HG03066 (cell line): ENCODE results near the gene HTR1D.
"Not testable (repeated sequence)": the region's sequence is repeated elsewhere in the genome, so short reads cannot be mapped to it uniquely, and the experiment has no call there.

Experiments
- ATAC-seq: cut with Tn5 transposase; IDR thresholded peaks from one replicate; pipeline ENCODE4 v1.9.1; 2021; ENCODE audit warnings: low read depth; ENCODE audit not compliant: unreplicated experiment

Gene HTR1D, protein sequence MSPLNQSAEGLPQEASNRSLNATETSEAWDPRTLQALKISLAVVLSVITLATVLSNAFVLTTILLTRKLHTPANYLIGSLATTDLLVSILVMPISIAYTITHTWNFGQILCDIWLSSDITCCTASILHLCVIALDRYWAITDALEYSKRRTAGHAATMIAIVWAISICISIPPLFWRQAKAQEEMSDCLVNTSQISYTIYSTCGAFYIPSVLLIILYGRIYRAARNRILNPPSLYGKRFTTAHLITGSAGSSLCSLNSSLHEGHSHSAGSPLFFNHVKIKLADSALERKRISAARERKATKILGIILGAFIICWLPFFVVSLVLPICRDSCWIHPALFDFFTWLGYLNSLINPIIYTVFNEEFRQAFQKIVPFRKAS

GRCh38 chr1:23217421-23218115 lies at the start of gene HTR1D:
Gene HTR1D, minus strand, starts transcription at chr1:23217502. Its CDS starts 23,283 bp downstream, at chr1:23194219.
- no peak for ATAC-seq

DNA sequence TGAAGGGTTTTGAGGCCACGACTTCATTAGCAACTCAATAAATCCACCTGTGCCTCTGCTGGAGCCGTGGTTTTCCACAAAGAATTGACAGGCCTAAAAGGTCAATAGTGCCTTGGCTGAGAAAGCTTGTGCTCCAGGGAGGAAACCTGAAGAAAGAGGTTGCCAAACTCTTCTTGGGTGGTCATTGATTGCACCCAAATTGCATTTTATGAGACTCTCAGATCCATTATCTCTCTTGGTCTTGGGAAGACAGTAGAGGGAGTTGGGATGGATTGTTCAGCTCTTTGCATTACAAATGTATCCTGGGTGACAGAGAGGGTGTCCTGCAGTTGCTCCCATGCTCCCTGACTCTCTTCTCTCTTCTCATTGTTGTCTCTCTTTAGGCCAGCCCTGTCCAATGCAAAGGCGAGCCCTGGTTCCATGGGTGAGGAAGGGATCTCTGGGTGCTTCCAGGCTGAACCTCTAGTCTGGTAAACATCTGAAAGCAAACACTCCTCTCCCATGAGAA lies 46.1 kb upstream of the HTR1D start:
- ATAC-seq: no peak

GRCh38 chr1:23258082-23258481 lies 40.8 kb upstream of the HTR1D start:
- ATAC-seq: not testable (repeated sequence)

DNA sequence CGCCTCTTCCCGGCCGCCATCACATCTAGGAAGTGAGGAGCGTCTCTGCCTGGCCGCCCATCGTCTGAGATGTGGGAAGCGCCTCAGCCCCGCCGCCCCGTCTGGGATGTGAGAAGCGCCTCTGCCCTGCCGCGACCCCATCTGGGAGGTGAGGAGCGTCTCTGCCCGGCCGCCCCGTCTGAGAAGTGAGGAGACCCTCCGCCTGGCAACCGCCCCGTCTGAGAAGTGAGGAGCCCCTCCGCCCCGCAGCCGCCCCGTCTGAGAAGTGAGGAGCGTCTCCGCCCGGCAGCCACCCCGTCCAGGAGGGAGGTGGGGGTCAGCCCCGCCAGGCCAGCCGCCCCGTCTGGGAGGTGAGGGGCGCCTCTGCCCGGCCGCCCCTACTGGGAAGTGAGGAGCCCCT lies 40.1 kb upstream of the HTR1D start:
- not testable (repeated sequence) for ATAC-seq

DNA sequence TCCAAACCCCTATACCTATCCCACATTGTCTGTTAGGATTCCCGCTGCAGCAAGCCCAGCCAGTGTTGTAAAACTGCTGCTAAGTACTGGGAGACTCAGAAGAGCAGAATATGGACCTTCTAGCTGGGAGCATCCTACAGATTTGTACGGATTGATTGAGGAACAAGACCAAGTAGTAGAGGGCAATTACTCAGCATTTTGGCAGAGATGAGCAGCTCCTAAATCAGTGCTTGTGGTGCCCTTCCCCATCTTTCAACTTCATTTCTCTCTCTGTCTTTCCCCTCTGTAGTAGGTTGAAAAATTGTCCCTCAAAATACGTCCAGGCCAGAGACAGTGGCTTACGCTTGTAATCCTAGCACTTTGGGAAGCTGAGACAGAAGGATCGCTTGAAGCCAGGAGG lies 37.3 kb upstream of the HTR1D start:
- ATAC-seq: no peak

GRCh38 chr1:23251812-23252211 lies 34.5 kb upstream of the HTR1D start:
- no peak for ATAC-seq

DNA sequence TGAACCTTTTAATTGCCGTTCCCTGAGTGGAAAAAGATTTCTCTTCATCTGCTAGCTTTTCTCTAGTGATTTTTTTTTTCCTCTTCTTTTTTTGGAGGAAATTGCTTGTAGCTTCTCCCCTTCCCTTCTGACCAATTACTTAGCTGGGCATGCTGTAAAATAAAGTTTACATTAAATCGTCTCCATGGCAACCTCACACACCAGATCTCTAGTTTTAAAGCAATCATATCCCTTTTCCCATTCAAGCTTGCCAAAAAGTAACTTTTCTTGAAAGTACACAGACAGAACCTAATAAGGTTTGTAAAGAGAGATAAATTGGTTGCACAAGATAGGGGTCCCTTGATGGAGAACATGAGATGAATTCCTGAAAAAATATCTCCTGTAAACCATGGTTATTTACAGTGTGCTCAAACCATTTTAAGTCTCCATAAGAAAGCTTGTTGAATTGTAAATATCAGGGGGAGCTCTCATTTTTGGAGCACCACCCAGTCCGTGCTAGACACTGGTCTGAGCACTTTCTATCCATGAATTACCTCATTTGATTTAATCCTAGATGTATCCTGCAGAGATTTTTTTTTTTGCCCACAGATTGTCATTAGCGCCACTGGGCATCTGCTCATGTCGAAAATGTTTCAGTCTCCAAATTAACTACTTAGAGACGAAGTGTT lies 32.6 kb upstream of the HTR1D start:
- no peak for ATAC-seq

DNA sequence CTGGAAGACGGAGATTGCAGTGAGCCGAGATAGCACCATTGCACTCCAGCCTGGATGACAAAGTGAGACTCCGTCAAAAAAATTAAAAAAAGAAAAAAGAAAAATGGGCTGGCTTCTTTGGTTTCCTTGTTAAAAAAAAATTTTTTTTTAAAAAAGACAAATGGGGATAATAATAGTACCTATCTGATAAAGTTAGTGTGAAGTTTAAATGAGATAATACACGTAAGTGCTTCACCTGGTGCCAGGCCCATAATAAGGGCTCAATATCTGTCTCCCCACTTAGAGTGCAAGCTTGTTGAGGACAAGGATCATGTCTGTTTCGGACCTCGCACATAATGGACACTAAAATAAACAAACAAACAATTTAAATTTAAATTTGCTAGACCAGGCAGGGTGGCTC lies 30.0 kb upstream of the HTR1D start:
- ATAC-seq: no peak

DNA sequence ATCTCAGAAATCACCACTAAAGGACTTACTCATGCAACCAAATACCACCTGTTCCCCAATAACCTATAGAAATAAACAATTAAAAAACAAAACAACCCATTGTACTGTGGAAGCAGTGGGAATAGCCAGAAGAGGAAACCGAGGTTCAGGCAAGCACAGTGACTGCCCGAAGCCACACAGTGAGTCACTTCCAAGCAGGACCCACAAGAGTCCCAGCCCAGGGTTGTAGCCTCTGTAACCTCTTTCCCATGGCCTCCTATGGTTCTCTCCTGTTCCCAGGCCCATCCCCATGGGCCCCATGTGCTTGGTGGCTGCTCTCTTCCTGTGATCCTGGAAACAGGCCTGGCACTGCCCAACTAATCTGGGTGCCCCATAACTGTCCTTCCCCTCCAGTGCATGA lies 29.0 kb upstream of the HTR1D start:
- ATAC-seq: no peak

- no peak for ATAC-seq
These were observed 27.0 kb upstream of the HTR1D start for GRCh38 chr1:23244256-23244761.

DNA sequence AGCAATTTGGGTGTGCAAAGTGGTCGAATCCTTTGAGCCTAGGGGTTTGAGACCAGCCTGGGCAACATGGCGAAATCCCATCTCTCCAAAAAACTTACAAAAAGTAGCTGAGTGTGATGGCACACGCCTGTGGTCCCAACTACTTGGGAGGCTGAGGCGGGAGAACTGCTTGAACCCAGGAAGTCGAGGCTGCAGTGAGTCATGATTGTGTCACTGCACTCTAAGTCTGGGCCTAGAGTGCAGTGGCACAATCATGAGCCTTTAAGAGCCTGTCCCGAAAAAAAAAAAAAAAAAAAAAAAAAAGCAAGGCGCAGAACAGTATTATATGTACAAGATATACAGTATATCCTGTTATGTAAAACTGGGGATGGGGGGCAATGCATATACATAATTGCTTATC lies 25.1 kb upstream of the HTR1D start:
- ATAC-seq: no peak

- no peak for ATAC-seq
These were observed 22.5 kb upstream of the HTR1D start for GRCh38 chr1:23239638-23240295.

GRCh38 chr1:23238565-23238964 lies 21.3 kb upstream of the HTR1D start:
- ATAC-seq: no peak

DNA sequence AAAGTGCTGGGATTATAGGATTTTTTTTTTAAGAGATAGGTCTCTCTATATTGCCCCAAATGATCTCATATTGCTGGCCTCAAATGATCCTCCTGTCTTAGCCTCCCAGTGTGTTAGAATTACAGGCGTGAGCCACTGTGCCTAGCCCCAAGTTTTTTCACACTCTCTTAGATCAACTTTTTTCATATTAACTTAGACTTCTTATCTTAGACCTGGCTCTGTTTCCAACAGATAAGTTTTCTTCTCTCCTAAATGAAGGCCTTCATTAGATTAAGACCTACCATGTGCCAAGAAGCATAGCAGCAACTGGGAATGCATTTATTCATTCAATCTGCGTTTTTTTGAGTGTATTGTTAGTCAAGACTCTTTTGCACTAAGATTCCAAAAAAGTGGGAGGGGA lies 20.2 kb upstream of the HTR1D start:
- ATAC-seq: no peak

GRCh38 chr1:23227806-23228205 lies 10.5 kb upstream of the HTR1D start:
- no peak for ATAC-seq

DNA sequence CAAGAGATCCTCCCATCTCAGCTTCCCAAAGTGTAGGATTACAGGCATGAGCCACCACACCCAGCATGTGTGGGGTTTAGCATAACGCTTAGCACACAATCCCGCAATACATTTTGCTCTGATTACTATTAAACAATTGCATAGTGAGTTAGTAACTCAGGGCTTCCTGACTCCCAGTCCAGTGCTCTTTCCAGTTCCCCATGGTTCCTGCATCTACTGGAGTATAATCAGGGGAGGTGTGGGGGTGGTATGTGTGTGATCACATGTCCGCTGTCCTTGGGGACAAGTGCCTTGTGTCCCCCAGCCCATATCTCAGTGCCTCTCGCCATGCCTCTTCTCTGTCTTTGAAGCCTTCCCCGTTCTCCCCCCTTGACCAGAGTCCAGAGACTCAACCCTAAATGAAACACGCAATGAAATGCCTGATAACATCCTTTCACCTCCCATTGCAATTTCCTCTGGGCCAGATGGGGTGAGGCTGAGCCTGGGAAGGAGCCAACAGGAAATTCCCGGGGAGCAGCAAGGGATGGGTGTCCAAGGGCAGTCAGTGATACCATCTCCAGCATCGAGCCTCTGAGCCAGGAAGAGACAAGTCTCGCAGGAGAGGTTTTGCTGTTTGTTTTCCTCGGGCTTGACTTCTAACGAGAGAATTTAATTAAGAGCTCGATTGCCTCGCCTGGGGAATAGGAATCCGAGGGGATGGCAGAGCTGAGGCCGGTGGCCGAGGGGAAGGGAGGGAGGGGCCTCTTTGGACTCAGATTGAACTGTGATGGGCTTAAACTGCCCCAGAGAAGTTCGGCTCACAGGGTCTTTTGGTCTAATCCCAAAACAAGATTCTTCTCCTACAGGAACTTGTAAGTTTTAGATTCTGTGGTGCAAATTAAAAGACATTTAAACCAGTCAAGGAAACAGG lies 7.7 kb upstream of the HTR1D start:
- ATAC-seq: no peak

DNA sequence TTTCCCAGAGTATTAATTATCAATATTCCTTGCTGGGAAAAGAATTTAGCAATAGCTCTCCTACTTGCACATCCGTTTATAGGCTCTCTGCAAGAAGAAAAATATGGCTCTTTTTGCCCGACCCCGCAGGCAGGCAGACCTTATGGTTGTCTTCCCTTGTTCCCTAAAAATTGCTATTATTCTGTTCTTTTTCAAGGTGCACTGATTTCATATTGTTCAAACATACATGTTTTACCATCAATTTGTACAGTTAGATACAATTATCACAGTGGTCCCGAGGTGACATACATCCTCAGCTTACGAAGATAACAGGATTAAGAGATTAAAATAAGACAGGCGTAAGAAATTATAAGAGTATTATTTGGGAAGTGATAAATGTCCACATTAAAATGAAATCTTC lies 6.7 kb upstream of the HTR1D start:
- not testable (repeated sequence) for ATAC-seq

DNA sequence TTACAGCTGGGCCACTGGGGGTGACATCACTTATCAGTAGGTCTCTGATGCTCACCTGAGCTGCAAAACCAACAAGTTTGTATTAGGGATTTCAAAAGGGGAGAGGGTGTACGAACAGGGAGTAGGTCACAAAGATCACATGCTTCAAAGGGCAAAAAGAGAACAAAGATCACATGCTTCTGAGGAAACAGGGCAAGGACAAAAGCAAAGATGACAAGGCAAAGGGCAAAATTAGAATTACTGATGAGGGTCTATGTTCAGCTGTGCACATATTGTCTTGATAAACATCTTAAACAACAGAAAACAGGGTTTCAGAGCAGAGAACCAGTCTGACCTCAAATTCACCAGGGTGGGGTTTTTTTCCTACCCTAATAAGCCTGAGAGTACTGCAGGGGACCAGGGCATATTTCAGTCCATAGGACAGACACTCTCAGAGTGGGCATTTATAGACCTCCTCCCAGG lies 6.2 kb upstream of the HTR1D start:
- ATAC-seq: not testable (repeated sequence)

DNA sequence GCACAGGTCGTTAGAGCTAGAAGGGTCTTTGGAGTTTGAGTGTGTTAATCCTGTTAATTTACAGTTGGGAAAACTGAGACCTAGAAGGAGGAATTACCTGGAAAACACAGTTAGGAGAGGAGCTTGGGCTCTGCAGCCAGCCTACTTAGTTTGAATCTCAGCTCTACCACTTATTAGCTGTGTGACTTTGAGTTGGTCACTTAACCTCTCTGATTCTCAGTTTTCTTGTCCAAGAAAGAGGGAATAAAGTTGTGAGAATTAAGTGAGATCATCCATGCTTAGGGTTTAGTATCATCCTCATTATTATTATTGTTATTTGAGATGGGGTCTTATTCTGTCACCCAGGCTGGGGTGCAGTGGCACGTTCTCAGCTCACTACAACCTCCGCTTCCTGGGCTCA lies 5.4 kb upstream of the HTR1D start:
- no peak for ATAC-seq

GRCh38 chr1:23222331-23222730 lies 5.0 kb upstream of the HTR1D start:
- no peak for ATAC-seq
